Tibial nerve (tissue), 4 donors: Measurements from ENCODE around the gene EFCAB11. TPM values are rescaled to one million over a fixed set of nuclear protein-coding genes. Genes with fewer than 3 reads are reported as not detected.

Experiments used
- DNase-seq, 2 donors: peaks; one replicate each; pipeline ENCODE4 v3.0.0-alpha.2; 2019; ENCODE audit warnings: low spot score in 2 of 2
- H3K27ac ChIP-seq, 4 donors: fragments of 200-600 bp; sonication (generic) in 3 of 4; one replicate each; pipeline ENCODE4 v1.5.1; 2017 to 2019; ENCODE audit warnings: mild to moderate bottlenecking in 1 of 4
- H3K27me3 ChIP-seq, 2 donors: fragments of 200-600 bp; sonication (generic) in 1 of 2; one replicate each; pipeline versions ENCODE4 v1.5.1 to v1.6.0; 2017 to 2019
- H3K36me3 ChIP-seq, 3 donors: fragments of 200-600 bp; sonication (generic); one replicate each; pipeline ENCODE4 v1.5.1; 2018 to 2019
- H3K4me1 ChIP-seq, 4 donors: fragments of 200-600 bp; sonication (generic) in 3 of 4; one replicate each; pipeline ENCODE4 v1.5.1; 2017 to 2019
- H3K4me3 ChIP-seq, 4 donors: fragments of 200-600 bp; sonication (generic) in 3 of 4; one replicate each; pipeline ENCODE4 v1.5.1; 2017 to 2019; ENCODE audit warnings: mild to moderate bottlenecking in 1 of 4, moderate library complexity in 1 of 4
- H3K9me3 ChIP-seq, 4 donors: fragments of 200-600 bp; sonication (generic) in 3 of 4; one replicate each; pipeline ENCODE4 v1.5.1; 2017 to 2019
- CTCF ChIP-seq, 5 experiments: fragments of 200-600 bp in 3 of 5; fragments of 450-650 bp in 2 of 5; sonication (generic) in 3 of 5; IDR thresholded peaks; one replicate each; pipeline ENCODE4 v1.5.1; 2016 to 2019; ENCODE audit warnings: antibody characterized with exemption in 5 of 5, mild to moderate bottlenecking in 3 of 5, moderate library complexity in 2 of 5
- EP300 ChIP-seq, 2 donors: sonication (generic); formaldehyde crosslinking; IDR thresholded peaks; one replicate each; pipeline ENCODE4 v1.6.1; 2017; ENCODE audit warnings: antibody characterized with exemption in 2 of 2, mild to moderate bottlenecking in 1 of 2
- POLR2A ChIP-seq, 2 donors: fragments of 450-650 bp; IDR thresholded peaks; one replicate each; pipeline ENCODE4 v1.6.1; 2017; ENCODE audit warnings: antibody characterized with exemption in 2 of 2, mild to moderate bottlenecking in 2 of 2, moderate library complexity in 2 of 2
- WGBS, 2 donors: methylation state at CpG; one replicate each; pipeline ENCODE4 v1.1.5; 2018; 5-methylcytosine and 5-hydroxymethylcytosine counted together
- total RNA-seq, 4 donors: library from RNA; depleted of rRNA; stranded (reverse); fragments of >200 nt; gene quantifications; one replicate each; pipeline ENCODE4 v1.1.0, GENCODE V29; 2016

The EFCAB11 gene
- total RNA-seq, 4 donors from 2014 or later = 2.2 to 7.8 (median 4.4) TPM

- Histone ChIP-seq H3K4me3 (no peak overlapping the region), H3K4me1 (no peaks in the 10 kb centered on the region), H3K27me3 (no peaks in the 10 kb centered on the region), H3K9me3 (no peaks in the 10 kb centered on the region), H3K27ac (no peak overlapping the region), H3K36me3 (peaks cover 0 to 73% (median 11%) of the 10 kb centered on the region in 3 donors)
- 93 to 95% methylated on average over 1 of the region's 1 CpG for WGBS, 2 donors
- TF ChIP-seq POLR2A (IDR thresholded peaks at IDR 0.05) (no peak), EP300 (IDR thresholded peaks at IDR 0.05) (no peak), CTCF (IDR thresholded peaks at IDR 0.05) (no peak)
- no peak for DNase-seq
Observed at GRCh38 chr14:89965839-89966238, 11.3 kb upstream of the EFCAB11 start.

- DNase-seq = no peak
- Histone ChIP-seq H3K4me3 (no peak overlapping the region), H3K4me1 (no peaks in the 10 kb centered on the region), H3K36me3 (peaks cover 0 to 54% (median 2%) of the 10 kb centered on the region in 3 donors), H3K27ac (no peak overlapping the region), H3K9me3 (no peaks in the 10 kb centered on the region), H3K27me3 (no peaks in the 10 kb centered on the region)
- WGBS, 2 donors = 93 to 94% methylated on average over 10 of the region's 10 CpGs
- TF ChIP-seq POLR2A (IDR thresholded peaks at IDR 0.05) (no peak), CTCF (IDR thresholded peaks at IDR 0.05) (no peak), EP300 (IDR thresholded peaks at IDR 0.05) (no peak)
Observed at GRCh38 chr14:89963288-89963978, 8.9 kb upstream of the EFCAB11 start.

- no peak for TF ChIP-seq CTCF (IDR thresholded peaks at IDR 0.05)
- no peak for TF ChIP-seq EP300 (IDR thresholded peaks at IDR 0.05)
- no peak for TF ChIP-seq POLR2A (IDR thresholded peaks at IDR 0.05)
- 82% methylated on average over 3 of the region's 3 CpGs for WGBS, 2 donors
- Histone ChIP-seq H3K9me3 (no peaks in the 10 kb centered on the region), H3K36me3 (peaks cover 0 to 38% (median 0%) of the 10 kb centered on the region in 3 donors), H3K27ac (no peak overlapping the region), H3K4me3 (no peak overlapping the region), H3K27me3 (no peaks in the 10 kb centered on the region), H3K4me1 (peaks cover 0 to 17% (median 7%) of the 10 kb centered on the region in 4 donors)
- DNase-seq = no peak
Observed at GRCh38 chr14:89960914-89961313, 6.4 kb upstream of the EFCAB11 start.

GRCh38 chr14:89959853-89960445 is 5.4 kb upstream of the EFCAB11 start:
- no peaks in the 10 kb centered on the region for H3K27me3 ChIP-seq
- no peak for DNase-seq
- H3K4me3 ChIP-seq = no peak overlapping the region
- H3K9me3 ChIP-seq = no peaks in the 10 kb centered on the region
- H3K4me1 ChIP-seq = peaks cover 0 to 17% (median 7%) of the 10 kb centered on the region in 4 donors
- TF ChIP-seq EP300 (IDR thresholded peaks at IDR 0.05) = no peak
- TF ChIP-seq POLR2A (IDR thresholded peaks at IDR 0.05) = no peak
- no peak for TF ChIP-seq CTCF (IDR thresholded peaks at IDR 0.05)
- peaks cover 0 to 30% (median 0%) of the 10 kb centered on the region in 3 donors for H3K36me3 ChIP-seq
- 84 to 93% methylated on average over 3 of the region's 3 CpGs for WGBS, 2 donors
- no peak overlapping the region for H3K27ac ChIP-seq

GRCh38 chr14:89958966-89959365 is 4.4 kb upstream of the EFCAB11 start:
- Histone ChIP-seq H3K9me3 (no peaks in the 10 kb centered on the region), H3K27me3 (no peaks in the 10 kb centered on the region), H3K36me3 (peaks cover 0 to 21% (median 0%) of the 10 kb centered on the region in 3 donors), H3K4me1 (peaks cover 0 to 20% (median 9%) of the 10 kb centered on the region in 4 donors), H3K27ac (no peak overlapping the region), H3K4me3 (no peak overlapping the region)
- TF ChIP-seq CTCF (IDR thresholded peaks at IDR 0.05) (no peak), EP300 (IDR thresholded peaks at IDR 0.05) (no peak), POLR2A (IDR thresholded peaks at IDR 0.05) (no peak)
- 40 to 70% methylated on average over 1 of the region's 1 CpG for WGBS, 2 donors
- no peak for DNase-seq
